Activated CD4-positive, alpha-beta T cell treated with anti-CD3 and anti-CD28 coated beads, Interleukin-2, amount 50 U/mL, for 16 hours (primary cell): Measurements from ENCODE around the gene SLC5A1.
"Not testable (repeated sequence)": the region's sequence is repeated elsewhere in the genome, so short reads cannot be mapped to it uniquely, and the experiment has no call there.

Experiments
- DNase-seq: peaks from one replicate; pipeline ENCODE4 v3.0.0-alpha.2; 2020

SLC5A1 gene

GRCh38 chr22:32097881-32098499 lies 54.9 kb downstream of the SLC5A1 start:
- no peak for DNase-seq

- DNase-seq, result no peak
Observed at GRCh38 chr22:32100711-32101110, 57.6 kb downstream of the SLC5A1 start.

- DNase-seq, result peak; percentile 2
Observed at GRCh38 chr22:32103658-32104315, 60.7 kb downstream of the SLC5A1 start.

- DNase-seq, result no peak
Observed at GRCh38 chr22:32106930-32107329, 63.9 kb downstream of the SLC5A1 start.

GRCh38 chr22:32112380-32112779 lies 69.3 kb downstream of the SLC5A1 start:
- DNase-seq, result no peak

- DNase-seq, result no peak
Observed at GRCh38 chr22:32119568-32120235, 76.6 kb downstream of the SLC5A1 start.

GRCh38 chr22:32120603-32121002 lies 77.5 kb downstream of the SLC5A1 start:
- DNase-seq, result no peak

- DNase-seq, result no peak
Observed at GRCh38 chr22:32122899-32123298, 79.8 kb downstream of the SLC5A1 start.

- DNase-seq, result no peak
Observed at GRCh38 chr22:32123657-32124056, 80.6 kb downstream of the SLC5A1 start.

GRCh38 chr22:32127904-32128303 lies 84.8 kb downstream of the SLC5A1 start:
- DNase-seq, result no peak

- DNase-seq, result no peak
Observed at GRCh38 chr22:32130464-32130863, 87.4 kb downstream of the SLC5A1 start.

- DNase-seq, result no peak
Observed at GRCh38 chr22:32132126-32132525, 89.1 kb downstream of the SLC5A1 start.

- no peak for DNase-seq
Observed at GRCh38 chr22:32132783-32133182, 89.7 kb downstream of the SLC5A1 start.

GRCh38 chr22:32134796-32135195 lies 91.7 kb downstream of the SLC5A1 start:
- DNase-seq, result not testable (repeated sequence)

GRCh38 chr22:32135958-32136357 lies 92.9 kb downstream of the SLC5A1 start:
- DNase-seq, result not testable (repeated sequence)

- not testable (repeated sequence) for DNase-seq
Observed at GRCh38 chr22:32136881-32137280, 93.8 kb downstream of the SLC5A1 start.

- peak; percentile 83 for DNase-seq
Observed at GRCh38 chr22:32137731-32138324, 94.8 kb downstream of the SLC5A1 start.

- DNase-seq, result not testable (repeated sequence)
Observed at GRCh38 chr22:32138576-32138975, 95.5 kb downstream of the SLC5A1 start.

- peak; percentile 14 for DNase-seq
Observed at GRCh38 chr22:32140688-32141087, 97.6 kb downstream of the SLC5A1 start.

GRCh38 chr22:32142600-32142999 lies 99.5 kb downstream of the SLC5A1 start:
- peak; percentile 58 for DNase-seq

GRCh38 chr22:32144496-32145274 lies 101.6 kb downstream of the SLC5A1 start:
- peak; percentile 14 for DNase-seq

- not testable (repeated sequence) for DNase-seq
Observed at GRCh38 chr22:32147128-32147527, 104.1 kb downstream of the SLC5A1 start.

- DNase-seq, result not testable (repeated sequence)
Observed at GRCh38 chr22:32148372-32148771, 105.3 kb downstream of the SLC5A1 start.
